NOMO-1 treated with dmso at 0.1 percent for 144 hours (cell line): ENCODE data around the gene SMOC1.

ENCODE experiments used
- DNase-seq: peaks from one replicate; lab custom pipeline; 2025; ENCODE audit not compliant: unreplicated experiment; lab: John Stamatoyannopoulos, UW

Gene SMOC1, protein sequence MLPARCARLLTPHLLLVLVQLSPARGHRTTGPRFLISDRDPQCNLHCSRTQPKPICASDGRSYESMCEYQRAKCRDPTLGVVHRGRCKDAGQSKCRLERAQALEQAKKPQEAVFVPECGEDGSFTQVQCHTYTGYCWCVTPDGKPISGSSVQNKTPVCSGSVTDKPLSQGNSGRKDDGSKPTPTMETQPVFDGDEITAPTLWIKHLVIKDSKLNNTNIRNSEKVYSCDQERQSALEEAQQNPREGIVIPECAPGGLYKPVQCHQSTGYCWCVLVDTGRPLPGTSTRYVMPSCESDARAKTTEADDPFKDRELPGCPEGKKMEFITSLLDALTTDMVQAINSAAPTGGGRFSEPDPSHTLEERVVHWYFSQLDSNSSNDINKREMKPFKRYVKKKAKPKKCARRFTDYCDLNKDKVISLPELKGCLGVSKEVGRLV

DNA sequence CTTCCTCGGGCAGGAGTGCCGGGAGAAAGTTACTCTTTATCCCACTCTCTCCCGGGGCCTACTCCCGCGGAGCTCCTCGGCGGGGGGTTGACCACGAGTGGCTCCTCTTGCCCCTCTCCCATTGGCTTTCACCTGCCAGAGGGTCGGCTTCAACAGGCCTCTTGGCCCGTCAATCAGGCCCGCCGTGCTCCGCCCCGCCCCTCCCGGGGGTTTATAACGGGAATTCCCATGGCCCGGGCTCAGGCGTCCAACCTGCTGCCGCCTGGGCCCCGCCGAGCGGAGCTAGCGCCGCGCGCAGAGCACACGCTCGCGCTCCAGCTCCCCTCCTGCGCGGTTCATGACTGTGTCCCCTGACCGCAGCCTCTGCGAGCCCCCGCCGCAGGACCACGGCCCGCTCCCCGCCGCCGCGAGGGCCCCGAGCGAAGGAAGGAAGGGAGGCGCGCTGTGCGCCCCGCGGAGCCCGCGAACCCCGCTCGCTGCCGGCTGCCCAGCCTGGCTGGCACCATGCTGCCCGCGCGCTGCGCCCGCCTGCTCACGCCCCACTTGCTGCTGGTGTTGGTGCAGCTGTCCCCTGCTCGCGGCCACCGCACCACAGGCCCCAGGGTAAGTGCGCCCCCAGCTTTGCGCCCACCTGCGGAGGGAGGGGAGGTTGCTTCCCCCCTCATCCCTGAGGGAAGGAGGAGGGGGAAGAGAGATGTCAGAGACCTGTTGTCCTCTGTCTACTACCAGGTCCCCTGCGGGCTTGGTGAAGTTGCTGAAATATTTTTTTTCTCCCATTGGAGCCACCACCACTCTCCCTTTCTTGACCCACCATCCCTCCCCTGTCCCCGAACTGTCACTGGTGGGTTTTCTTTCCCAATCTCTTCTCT, at the start of gene SMOC1:
SMOC1 (plus strand) TSS at position 242 of the 869 bp plus-strand sequence; CDS start at position 505, 263 bp downstream.
- no peak for DNase-seq

DNA sequence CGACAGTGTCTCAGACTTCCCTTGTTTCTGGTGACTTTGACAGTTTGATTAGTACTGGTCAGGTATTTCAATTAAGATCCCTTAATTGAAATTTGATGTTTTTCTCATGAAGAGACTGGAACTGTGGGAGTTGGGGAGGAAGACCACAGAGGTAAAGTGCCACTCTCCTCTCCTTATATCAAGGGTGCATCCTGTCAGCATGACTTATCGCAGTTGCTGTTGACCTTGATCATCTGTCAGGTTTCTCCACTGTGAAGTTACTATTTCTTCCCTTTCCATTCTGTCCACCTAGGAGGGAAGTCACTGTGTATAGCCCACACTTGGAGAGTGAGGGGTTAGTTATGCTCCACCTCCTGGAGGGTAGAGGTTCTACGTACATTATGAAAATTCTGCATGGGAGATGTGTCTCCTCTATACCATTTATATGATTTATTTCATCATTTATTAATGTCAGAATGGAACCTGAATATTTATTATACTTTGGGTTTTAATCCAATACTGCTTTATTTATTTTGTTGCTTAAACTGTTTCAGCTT, 40.3 kb upstream of the SMOC1 start:
- no peak for DNase-seq

DNA sequence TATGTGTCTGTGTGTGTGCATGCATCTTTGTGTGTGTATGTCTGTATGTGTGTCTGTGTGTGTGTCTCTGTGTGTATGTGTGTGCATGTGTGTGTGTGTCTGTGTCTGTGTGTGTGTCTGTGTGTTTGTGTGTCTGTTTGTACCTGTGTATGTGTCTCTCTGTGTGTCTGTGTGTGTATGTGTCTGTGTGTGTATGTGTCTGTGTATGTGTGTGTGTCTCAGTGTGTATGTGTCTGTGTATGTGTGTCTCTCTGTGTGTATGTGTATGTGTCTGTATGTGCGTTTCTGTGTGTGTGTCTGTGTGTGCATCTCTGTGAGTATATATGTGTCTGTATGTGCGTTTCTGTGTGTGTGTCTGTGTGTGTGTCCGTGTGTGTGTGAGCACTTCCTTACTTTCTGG, 39.6 kb upstream of the SMOC1 start:
- no peak for DNase-seq

DNA sequence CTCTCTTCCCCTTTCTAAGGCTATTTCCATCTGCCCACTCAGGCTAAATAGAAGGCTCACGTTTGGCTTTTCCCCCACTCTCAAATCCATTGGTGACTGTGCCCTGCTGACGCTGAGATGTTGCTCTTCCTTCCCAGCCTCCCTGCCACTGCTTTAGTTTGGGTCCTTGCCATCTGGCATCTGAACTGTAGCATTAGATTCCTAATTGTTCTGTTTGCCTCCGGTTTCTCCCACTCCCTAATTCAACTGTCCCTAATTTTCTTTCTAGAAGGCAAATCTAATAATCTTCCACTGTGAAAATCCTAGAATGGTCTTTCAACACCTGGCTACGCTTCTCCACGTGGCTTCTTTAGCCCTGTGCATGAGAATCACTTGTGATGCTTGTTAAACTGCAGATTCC, 37.6 kb upstream of the SMOC1 start:
- DNase-seq = no peak

DNA sequence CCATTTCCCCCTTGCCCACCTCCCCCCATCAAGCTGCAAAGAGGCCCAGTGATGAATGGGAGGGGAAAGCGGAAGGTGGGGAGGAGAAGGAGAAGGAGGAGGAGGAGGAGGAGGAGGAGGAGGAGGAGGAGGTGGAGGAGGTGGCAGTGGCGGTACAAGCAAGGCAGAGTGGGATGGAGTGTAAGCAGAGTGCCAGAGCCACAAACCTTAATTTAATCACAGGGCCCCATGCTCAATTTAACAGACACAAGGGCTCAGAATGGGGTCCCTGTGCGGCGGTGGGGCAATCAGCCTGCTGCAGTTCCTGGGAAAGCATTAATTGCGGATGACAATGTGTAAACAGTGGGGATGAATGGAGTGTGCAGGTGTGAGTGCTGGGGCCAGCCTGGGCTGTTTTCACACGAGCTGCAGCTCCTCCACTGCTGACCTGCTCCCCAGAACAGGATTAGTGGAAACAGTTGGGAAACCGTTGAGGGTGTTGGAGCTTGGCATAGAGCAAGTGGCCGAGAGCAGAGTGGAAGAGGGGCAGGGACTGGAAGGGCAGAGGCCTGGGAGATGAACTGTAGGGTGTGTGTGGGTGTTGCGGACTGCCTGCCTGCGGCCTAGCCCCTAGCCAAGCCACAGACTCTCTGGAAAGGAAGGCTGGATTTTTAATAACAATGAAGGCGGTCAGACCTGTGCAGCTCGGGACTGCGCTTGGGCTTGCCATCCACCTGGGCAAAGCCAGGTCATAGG, 36.4 kb upstream of the SMOC1 start:
- DNase-seq = no peak

DNA sequence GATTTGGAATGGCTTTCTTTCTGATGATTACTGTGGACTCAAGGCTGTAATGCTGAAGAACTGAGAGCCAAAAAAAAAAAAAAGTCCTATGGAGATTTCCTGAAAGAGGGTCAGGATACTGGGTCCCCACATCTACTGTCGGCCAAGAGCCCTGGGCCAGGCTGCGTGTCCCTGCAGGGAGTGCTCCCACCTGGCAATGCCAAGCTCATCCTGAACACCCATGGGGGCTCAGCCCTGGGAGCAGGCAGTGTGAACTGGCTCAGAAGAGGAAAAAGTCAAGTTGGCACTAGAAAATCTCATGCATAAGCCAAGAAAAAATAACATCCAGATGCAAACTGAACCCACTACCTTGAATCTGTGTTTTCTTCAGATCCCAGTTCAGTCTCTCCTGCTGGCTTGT, 35.0 kb upstream of the SMOC1 start:
- DNase-seq = no peak

DNA sequence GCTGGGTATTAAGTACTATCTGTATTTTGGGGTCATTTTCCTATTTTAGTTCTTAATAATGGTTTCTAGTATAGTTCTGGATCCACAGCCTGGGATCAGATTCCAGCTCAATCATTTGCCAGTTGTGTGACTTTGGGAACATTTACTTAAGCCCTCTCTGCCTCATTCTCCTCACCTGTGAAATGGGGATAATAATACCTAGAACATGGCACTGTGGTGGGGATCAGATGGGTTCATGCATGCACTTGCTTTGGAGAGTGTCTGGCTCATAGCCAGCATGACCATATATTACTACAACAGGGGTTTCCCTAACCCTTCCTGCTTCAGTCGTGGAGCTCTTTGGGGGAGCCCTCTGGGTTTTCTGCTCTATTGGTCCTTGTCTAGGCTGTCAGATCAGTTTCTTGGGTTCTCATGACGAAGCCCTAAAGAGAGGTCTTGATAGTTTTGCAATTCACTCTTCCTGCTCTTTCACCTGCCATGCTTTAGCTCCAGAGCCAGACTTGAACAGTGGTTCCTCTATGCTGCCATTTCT, 34.1 kb upstream of the SMOC1 start:
- no peak for DNase-seq

DNA sequence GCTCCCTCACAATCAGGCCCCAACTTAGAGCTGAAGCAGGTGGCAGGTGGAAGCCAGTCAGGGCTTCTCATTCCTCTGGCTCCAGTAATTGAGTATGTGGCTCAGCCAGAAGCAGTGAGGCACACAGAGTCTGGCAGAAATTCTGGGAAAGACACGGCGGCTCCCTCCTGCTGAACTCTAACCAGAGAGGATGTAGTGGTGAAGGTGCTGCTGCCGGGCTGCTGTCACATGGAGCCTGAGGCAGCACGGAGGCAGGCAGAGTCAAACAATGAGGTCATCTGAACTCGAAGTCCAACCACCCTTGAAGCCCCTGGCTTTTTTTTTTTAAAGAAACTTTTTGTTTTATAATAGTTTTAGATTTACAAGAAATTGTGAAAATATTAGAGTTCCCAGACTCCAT, 33.4 kb upstream of the SMOC1 start:
- DNase-seq = no peak

DNA sequence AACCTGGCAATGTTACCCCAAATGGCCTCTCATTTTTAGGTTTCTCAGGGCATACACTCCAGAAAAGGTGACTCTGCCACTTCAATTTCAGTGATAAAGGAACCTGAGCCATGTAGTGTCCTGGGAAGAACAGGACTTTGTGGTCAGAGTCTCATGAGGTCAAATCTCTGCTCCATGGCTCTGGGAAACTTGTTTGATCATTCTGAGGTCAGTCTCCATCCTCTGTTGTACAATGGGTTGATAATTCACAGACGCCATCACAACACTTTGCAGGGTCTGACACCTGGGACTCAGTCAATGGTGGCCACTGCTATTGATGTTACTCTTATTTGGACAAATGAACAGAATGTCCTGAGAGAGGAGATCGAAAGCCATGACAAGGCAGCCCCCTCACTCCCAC, 31.1 kb upstream of the SMOC1 start:
- DNase-seq = no peak

DNA sequence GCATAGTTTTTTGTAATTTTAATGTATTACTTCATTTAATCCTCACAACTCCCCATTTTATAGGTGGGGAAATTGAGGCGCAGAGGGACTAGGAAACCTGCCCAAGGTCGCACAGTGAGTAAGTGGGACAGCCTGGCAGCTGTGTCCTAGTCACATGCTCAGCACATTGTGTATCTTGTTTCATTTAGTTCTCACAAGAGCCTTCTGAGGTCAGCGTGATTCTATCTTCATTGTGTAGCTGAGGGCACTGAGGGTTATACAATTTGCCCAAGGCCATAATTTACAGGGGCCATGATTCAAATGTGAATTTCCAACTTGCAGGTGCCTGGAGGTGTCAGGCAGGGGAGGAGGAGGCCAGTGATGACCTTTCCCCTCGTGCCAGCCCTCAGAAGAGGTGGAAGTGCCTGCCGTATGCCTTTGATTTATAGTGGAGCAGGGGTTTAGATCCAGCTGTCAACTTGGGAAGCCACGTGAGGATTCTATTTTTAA, 30.3 kb upstream of the SMOC1 start:
- DNase-seq = no peak

DNA sequence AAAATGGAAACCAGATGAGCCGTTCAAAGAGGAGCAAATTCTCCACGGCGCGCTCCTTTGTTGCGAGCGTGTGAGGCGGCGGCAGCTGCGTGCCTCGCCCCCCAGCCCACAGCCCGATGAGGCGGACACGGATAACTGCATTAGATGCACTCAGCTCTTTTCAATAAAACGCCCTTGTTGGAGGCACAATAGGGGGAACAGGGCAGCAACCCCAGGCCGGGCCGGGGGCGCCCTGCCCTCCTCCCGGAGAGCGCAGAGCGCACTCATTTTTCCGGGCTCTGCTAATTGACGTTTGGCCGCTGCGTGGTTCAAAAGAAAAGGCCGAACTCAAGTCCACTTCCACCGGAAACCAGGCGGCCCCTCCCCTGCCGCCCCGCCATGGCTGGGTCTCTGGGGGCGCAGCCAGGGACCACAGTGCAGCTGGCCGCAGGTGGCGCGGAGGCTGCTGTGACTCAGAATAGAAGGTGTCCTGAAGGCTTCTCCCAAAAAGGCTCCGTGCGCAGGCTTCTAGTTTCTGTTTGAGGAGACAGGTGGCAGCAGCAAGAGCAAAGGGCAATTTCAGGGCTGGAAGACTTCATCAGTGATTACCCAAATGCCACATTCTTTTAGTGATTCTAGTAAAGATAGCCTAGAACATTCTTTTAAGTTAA, 29.0 kb upstream of the SMOC1 start:
- DNase-seq = no peak

DNA sequence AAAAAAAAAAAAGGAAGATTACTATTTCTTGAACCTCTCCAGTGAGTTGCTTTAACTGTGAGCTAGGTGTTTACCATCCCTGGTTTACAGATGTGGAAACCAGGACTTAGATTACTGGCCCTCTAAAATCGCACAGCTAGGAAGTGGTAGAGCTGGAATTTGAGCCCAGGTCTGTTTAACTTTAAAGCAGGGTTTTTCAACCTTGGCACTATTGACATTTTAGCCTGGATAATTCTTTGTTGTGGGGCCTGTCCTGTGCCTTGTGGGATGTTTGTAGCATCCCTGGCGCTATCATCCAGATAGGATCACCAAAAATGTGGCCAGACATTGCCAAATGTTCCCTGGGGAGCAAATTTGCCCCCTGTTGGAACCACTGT, 28.5 kb upstream of the SMOC1 start:
- DNase-seq = no peak

DNA sequence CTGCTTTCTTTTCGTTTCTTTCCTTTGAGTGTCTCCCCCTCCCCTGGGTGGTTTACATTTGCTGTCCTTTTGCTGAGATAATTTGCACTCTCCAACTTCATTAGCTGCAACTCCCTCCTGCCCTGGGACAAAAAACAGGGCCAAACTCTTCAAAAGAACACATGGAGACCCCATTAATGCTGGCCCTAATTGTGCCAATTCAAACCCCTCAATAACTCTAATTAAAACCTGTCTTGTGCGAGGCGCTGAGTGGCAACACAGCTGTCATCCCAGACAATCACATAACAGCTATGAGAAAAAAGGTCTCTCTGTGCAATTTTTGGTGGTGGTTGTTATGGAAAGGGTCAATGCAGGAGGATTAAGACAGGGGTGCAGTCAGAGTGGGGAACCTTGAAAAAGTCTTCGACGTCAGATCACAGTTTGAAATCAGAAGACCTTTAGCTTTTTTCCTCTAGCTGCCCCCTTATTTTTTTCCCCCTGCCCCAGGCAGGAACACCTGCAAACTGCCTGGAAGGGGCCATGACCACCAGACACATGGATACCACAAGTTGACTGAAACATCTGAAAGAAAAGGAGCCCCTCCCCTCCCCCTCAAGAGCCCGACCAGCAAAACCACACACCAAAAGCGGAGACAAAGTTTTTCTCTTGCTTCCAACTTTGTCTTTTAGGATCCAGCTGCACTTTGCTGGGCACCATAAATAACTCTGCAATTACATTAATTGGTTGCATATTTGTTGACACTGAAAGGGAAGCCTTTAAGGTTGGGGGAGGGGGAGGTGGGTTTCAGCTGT, 26.5 kb upstream of the SMOC1 start:
- DNase-seq = no peak

DNA sequence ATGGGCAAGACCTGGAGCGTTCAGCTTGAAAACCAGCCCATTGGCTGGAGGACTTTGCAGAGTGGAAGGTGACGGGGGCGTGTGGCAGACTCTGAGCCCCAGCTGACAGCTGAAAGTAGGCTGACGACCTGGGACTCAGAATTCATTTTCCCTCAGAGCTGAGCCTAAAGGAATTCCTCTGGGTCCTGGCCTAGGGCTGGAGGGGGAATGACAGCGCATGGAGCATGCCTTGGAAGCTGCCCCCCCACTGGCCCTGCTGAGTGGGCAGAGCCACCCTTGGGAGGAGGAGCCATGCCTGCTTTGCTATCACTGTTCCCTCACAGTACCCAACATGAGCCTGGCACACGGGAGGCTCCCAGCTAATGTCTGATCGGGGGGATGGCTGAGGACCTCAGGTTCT, 25.4 kb upstream of the SMOC1 start:
- DNase-seq = no peak

DNA sequence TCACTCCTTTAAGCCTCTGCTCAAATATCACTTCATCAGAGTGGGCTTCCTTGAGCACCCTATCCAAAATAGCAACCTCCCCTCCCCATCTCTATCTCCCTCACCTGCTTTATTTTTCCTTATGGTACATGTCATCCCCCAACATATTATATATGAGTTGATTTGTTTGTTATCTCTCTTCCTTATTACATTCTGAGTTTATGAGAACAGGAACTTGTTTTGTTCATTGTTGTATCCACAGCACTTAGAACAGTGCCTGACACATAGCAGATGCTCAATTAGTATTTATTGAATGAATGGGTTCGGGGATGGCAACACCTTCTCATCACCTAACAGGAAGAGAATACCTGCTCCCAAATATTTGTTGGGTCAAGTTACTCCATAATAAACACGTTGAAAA, 24.6 kb upstream of the SMOC1 start:
- no peak for DNase-seq

DNA sequence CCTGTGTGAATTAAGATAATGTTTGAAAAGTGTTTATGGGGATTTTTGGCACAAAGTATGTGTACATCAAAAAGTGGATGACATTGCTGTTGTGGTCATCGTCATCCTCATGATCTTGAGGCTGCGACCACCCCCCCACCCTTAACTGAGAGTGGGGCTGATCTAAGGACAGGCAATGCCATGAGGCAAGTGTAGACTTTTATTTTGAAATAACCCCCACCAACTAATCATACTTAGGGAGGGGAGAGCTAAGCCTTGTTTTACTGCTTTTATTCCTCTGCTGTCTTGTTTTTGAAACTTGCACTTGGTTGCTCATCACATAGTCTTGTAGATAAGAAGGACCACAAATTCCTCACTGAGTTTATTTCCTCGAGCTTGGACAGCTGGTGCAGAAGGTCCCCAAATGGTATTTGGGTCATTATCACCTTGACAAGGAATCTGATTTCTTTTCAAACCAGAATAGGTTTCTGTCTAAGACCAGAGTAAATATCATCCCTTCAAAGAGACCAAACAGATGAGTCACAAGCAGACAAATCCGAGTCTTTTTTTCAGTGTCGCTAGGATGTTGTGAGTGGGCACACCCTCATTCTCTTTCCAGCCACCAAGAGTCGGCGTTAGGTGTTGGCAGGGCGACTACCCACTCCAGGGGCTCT, 23.9 kb upstream of the SMOC1 start:
- DNase-seq = no peak

DNA sequence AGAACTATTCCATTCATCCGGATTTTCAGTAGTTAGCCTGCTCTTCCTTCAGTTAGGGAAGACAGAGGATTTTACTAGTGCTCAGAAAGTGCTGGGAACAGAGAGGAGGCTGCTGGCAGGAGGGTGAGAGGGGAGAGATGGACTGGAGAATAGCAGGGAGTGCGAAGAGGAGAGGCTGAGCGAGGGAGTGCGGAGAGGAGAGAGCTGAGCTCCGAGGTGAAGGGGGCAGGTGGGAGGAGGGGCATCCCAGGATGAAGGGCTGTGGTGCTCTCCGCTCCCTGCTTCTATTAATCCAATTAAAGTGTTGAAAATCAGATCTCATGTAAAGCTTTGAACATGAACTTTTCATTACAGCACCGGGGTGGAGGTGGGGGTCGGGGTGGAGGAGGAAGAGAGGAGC, 20.4 kb upstream of the SMOC1 start:
- no peak for DNase-seq

DNA sequence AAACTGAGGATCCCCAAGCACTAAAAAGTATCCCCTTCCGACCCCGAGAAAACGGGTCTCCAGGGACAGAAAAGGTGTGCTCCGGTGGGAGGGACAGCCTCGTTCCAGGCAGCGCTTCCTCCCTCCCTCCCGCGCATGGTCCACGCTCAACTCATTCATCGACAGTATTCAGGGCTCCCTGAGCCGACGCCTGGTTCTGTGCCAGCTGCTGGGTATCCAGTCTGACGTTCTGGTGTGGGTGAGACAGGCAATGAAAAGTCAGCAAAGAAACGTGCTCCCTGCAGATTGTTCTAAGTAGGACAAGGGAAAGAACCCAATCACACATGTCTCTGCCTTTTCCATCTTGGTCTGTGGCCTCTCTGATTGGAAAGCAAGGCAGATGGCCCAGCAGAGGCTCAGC, 19.6 kb upstream of the SMOC1 start:
- DNase-seq = no peak

DNA sequence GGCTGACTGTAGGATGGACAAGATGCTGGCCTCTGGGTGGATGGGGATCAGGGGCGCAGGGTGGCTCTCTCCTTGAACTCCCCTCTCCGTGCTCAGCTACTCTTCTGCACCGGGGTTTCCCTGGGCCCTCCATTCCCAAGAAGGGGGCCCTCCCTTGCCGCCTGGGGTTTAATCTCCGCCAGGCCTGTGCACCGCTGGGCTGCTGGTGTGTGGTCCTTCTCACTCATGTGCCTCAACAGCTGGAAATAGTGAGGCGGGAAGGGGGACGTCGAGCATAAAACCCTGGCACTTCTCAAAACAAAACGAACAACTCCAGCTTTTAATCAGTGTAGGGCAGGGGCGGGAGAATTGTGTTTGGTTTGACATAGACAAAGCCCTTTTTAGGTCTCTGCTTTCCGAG, 19.0 kb upstream of the SMOC1 start:
- no peak for DNase-seq
